Activated CD8-positive, alpha-beta T cell treated with anti-CD3 and anti-CD28 coated beads, Interleukin-2, amount 10 ng/mL, durations not matched to agents 7 days and 5 days (primary cell): ENCODE data around the gene OR52H1. TPM values are rescaled to one million over a fixed set of nuclear protein-coding genes. Genes with fewer than 3 reads are reported as not detected.
"Not testable (repeated sequence)": the region's sequence is repeated elsewhere in the genome, so short reads cannot be mapped to it uniquely, and the experiment has no call there.

Source experiments
- ATAC-seq: fragments of 150-1000 bp; cut with Tn5 transposase; one replicate; pipeline ENCODE4 v1.10.0; 2021; ENCODE audit warnings: moderate library complexity
- CTCF ChIA-PET: fragments of 350-600 bp; sonication (Branson Sonifier 250); formaldehyde crosslinking; loops from one replicate; lab custom pipeline; 2021; ENCODE audit warnings: antibody characterized with exemption; lab: Charles Lee
- POLR2A ChIA-PET: fragments of 350-600 bp; sonication (Branson Sonifier 250); formaldehyde crosslinking; loops from one replicate; lab custom pipeline; 2021; ENCODE audit warnings: antibody characterized with exemption; lab: Charles Lee
- DNase-seq: peaks from one replicate; pipeline ENCODE4 v3.0.0-alpha.2; 2020
- H3K27ac Mint-ChIP-seq: one replicate; pipeline ENCODE4 v1.8.0; 2021; ENCODE audit warnings: mild to moderate bottlenecking, mixed read lengths
- H3K27me3 Mint-ChIP-seq: one replicate; pipeline ENCODE4 v1.8.0; 2021; ENCODE audit warnings: low read depth, mixed read lengths
- H3K36me3 Mint-ChIP-seq: one replicate; pipeline ENCODE4 v1.8.0; 2021; ENCODE audit warnings: low read depth, mixed read lengths
- H3K4me1 Mint-ChIP-seq: one replicate; pipeline ENCODE4 v1.8.0; 2021; ENCODE audit warnings: low read depth, mixed read lengths
- H3K4me3 Mint-ChIP-seq: one replicate; pipeline ENCODE4 v1.8.0; 2021; ENCODE audit warnings: mild to moderate bottlenecking, mixed read lengths
- H3K9me3 Mint-ChIP-seq: one replicate; pipeline ENCODE4 v1.8.0; 2022; ENCODE audit warnings: mixed read lengths; ENCODE audit not compliant: insufficient read depth
- total RNA-seq, 2 experiments: library from RNA; stranded (reverse); gene quantifications; one replicate each; pipeline ENCODE4 v1.2.3, GENCODE V29; 2021

Gene OR52H1
- not detected for total RNA-seq

GRCh38 chr11:5548440-5548839 is at the start of gene OR52H1:
Gene OR52H1, minus strand, starts transcription at chr11:5548540. Its CDS starts 3,035 bp downstream, at chr11:5545505.
- Mint-ChIP-seq H3K27me3 (peaks cover 2% of the 10 kb centered on the region), H3K4me3 (no peak within 1 kb of the TSS), H3K27ac (no peak within 1 kb of the TSS), H3K4me1 (no peaks in the 10 kb centered on the region), H3K36me3 (no peaks in the 10 kb centered on the region), H3K9me3 (no peaks in the 10 kb centered on the region)
- CTCF ChIA-PET, result no interaction called here
- no peak for DNase-seq
- ATAC-seq, result no peak
- POLR2A ChIA-PET, result no interaction called here

- no peaks in the 10 kb centered on the region for H3K9me3 Mint-ChIP-seq
- peaks cover 9% of the 10 kb centered on the region for H3K4me1 Mint-ChIP-seq
- no peaks in the 10 kb centered on the region for H3K27me3 Mint-ChIP-seq
- no peak overlapping the region for H3K27ac Mint-ChIP-seq
- ATAC-seq (no peak), DNase-seq (no peak)
- H3K36me3 Mint-ChIP-seq, result no peaks in the 10 kb centered on the region
- ChIA-PET CTCF (interaction anchor here (0.6 kb wide), 1 partner anchor 763 kb away, joined by 3 read pairs; no protein-coding TSS in a partner anchor), POLR2A (interaction anchor here (1.0 kb wide), 1 partner anchor 27 kb away, joined by 4 read pairs; the partner anchor contains the start of gene TRIM34)
- H3K4me3 Mint-ChIP-seq, result no peak overlapping the region
Observed at GRCh38 chr11:5597953-5598352, 49.6 kb upstream of the OR52H1 start.

GRCh38 chr11:5596607-5597201 is 48.4 kb upstream of the OR52H1 start, which contains the start of gene TRIM6:
Gene TRIM6, plus strand, starts transcription at chr11:5596637. Its CDS starts 261 bp downstream, at chr11:5596898.
- CTCF ChIA-PET, result no interaction called here
- H3K4me1 Mint-ChIP-seq, result peaks cover 9% of the 10 kb centered on the region
- H3K4me3 Mint-ChIP-seq, result peak within 1 kb of the TSS; percentile 67
- peak; percentile 34 for ATAC-seq
- H3K27ac Mint-ChIP-seq, result peak within 1 kb of the TSS; percentile 69
- H3K27me3 Mint-ChIP-seq, result no peaks in the 10 kb centered on the region
- POLR2A ChIA-PET, result no interaction called here
- H3K36me3 Mint-ChIP-seq, result no peaks in the 10 kb centered on the region
- H3K9me3 Mint-ChIP-seq, result no peaks in the 10 kb centered on the region
- DNase-seq, result peak; percentile 22

- peaks cover 9% of the 10 kb centered on the region for H3K4me1 Mint-ChIP-seq
- no peak for DNase-seq
- H3K9me3 Mint-ChIP-seq, result no peaks in the 10 kb centered on the region
- H3K27ac Mint-ChIP-seq, result no peak overlapping the region
- ChIA-PET POLR2A (no interaction called here), CTCF (interaction anchor here (0.8 kb wide), 1 partner anchor 11 kb away, joined by 3 read pairs; no protein-coding TSS in a partner anchor)
- H3K36me3 Mint-ChIP-seq, result no peaks in the 10 kb centered on the region
- ATAC-seq, result no peak
- no peaks in the 10 kb centered on the region for H3K27me3 Mint-ChIP-seq
- no peak overlapping the region for H3K4me3 Mint-ChIP-seq
Observed at GRCh38 chr11:5593146-5593545, 44.8 kb upstream of the OR52H1 start.

GRCh38 chr11:5592615-5593014 is 44.3 kb upstream of the OR52H1 start:
- ATAC-seq (no peak), DNase-seq (no peak)
- Mint-ChIP-seq H3K36me3 (no peaks in the 10 kb centered on the region), H3K27me3 (no peaks in the 10 kb centered on the region), H3K9me3 (no peaks in the 10 kb centered on the region), H3K4me1 (peaks cover 9% of the 10 kb centered on the region), H3K27ac (no peak overlapping the region), H3K4me3 (no peak overlapping the region)
- ChIA-PET CTCF (interaction anchor here (0.8 kb wide), 1 partner anchor 12 kb away, joined by 3 read pairs; no protein-coding TSS in a partner anchor), POLR2A (no interaction called here)

GRCh38 chr11:5591613-5592012 is 43.3 kb upstream of the OR52H1 start:
- ChIA-PET CTCF (no interaction called here), POLR2A (no interaction called here)
- ATAC-seq (no peak), DNase-seq (no peak)
- Mint-ChIP-seq H3K27me3 (no peaks in the 10 kb centered on the region), H3K9me3 (no peaks in the 10 kb centered on the region), H3K4me3 (no peak overlapping the region), H3K27ac (no peak overlapping the region), H3K36me3 (no peaks in the 10 kb centered on the region), H3K4me1 (peaks cover 2% of the 10 kb centered on the region)

GRCh38 chr11:5589906-5590305 is 41.6 kb upstream of the OR52H1 start:
- CTCF ChIA-PET, H3K4me1 Mint-ChIP-seq, ATAC-seq, H3K36me3 Mint-ChIP-seq, H3K9me3 Mint-ChIP-seq, H3K27ac Mint-ChIP-seq, DNase-seq, H3K4me3 Mint-ChIP-seq, POLR2A ChIA-PET, H3K27me3 Mint-ChIP-seq: not testable (repeated sequence)

- H3K27ac Mint-ChIP-seq, POLR2A ChIA-PET, ATAC-seq, H3K9me3 Mint-ChIP-seq, CTCF ChIA-PET, H3K36me3 Mint-ChIP-seq, H3K4me3 Mint-ChIP-seq, H3K27me3 Mint-ChIP-seq, H3K4me1 Mint-ChIP-seq, DNase-seq: not testable (repeated sequence)
Observed at GRCh38 chr11:5584458-5584857, 36.1 kb upstream of the OR52H1 start.

- ATAC-seq (no peak), DNase-seq (no peak)
- H3K4me3 Mint-ChIP-seq, result no peak overlapping the region
- H3K9me3 Mint-ChIP-seq, result no peaks in the 10 kb centered on the region
- H3K27me3 Mint-ChIP-seq, result no peaks in the 10 kb centered on the region
- H3K4me1 Mint-ChIP-seq, result no peaks in the 10 kb centered on the region
- CTCF ChIA-PET, result no interaction called here
- POLR2A ChIA-PET, result no interaction called here
- no peak overlapping the region for H3K27ac Mint-ChIP-seq
- H3K36me3 Mint-ChIP-seq, result no peaks in the 10 kb centered on the region
Observed at GRCh38 chr11:5581014-5581413, 32.7 kb upstream of the OR52H1 start.

- DNase-seq, result no peak
- no peak within 1 kb of the TSS for H3K4me3 Mint-ChIP-seq
- POLR2A ChIA-PET, result interaction anchor here (1.0 kb wide), 1 partner anchor 44 kb away, joined by 3 read pairs; the partner anchor contains the start of gene TRIM34
- H3K36me3 Mint-ChIP-seq, result no peaks in the 10 kb centered on the region
- CTCF ChIA-PET, result no interaction called here
- no peaks in the 10 kb centered on the region for H3K4me1 Mint-ChIP-seq
- H3K9me3 Mint-ChIP-seq, result no peaks in the 10 kb centered on the region
- no peaks in the 10 kb centered on the region for H3K27me3 Mint-ChIP-seq
- no peak for ATAC-seq
- no peak within 1 kb of the TSS for H3K27ac Mint-ChIP-seq
Observed at GRCh38 chr11:5580577-5580976, 32.2 kb upstream of the OR52H1 start, which contains the start of gene OR52B6. Gene OR52B6, plus strand, starts transcription at chr11:5580877. Its CDS starts 0 bp downstream, at chr11:5580877.

- H3K27ac Mint-ChIP-seq, result no peak overlapping the region
- ATAC-seq, result no peak
- H3K4me1 Mint-ChIP-seq, result no peaks in the 10 kb centered on the region
Observed at GRCh38 chr11:5577101-5577500, 28.8 kb upstream of the OR52H1 start.

GRCh38 chr11:5575152-5575551 is 26.8 kb upstream of the OR52H1 start:
- POLR2A ChIA-PET, result no interaction called here
- no peak for ATAC-seq
- H3K27me3 Mint-ChIP-seq, result no peaks in the 10 kb centered on the region
- no peaks in the 10 kb centered on the region for H3K9me3 Mint-ChIP-seq
- no peaks in the 10 kb centered on the region for H3K36me3 Mint-ChIP-seq
- no peak overlapping the region for H3K4me3 Mint-ChIP-seq
- H3K4me1 Mint-ChIP-seq, result peaks cover 4% of the 10 kb centered on the region
- CTCF ChIA-PET, result no interaction called here
- H3K27ac Mint-ChIP-seq, result no peak overlapping the region
- DNase-seq, result no peak

More at GRCh38 chr11:5577101-5577500, 28.8 kb upstream of the OR52H1 start:
- no peak for DNase-seq
- Mint-ChIP-seq H3K36me3 (no peaks in the 10 kb centered on the region), H3K4me3 (no peak overlapping the region), H3K27me3 (no peaks in the 10 kb centered on the region), H3K9me3 (no peaks in the 10 kb centered on the region)
- ChIA-PET POLR2A (no interaction called here), CTCF (no interaction called here)
